Stomach (tissue), 9 donors: ENCODE measurements around the gene EXOC4. TPM values are rescaled to one million over a fixed set of nuclear protein-coding genes. Genes with fewer than 3 reads are reported as not detected.

Experiments
- DNase-seq, 2 donors: peaks; one replicate each; pipeline versions ENCODE4 v3.0.0 to v3.0.0-alpha.2; 2013 to 2019
- H3K27ac ChIP-seq, 5 donors: fragments of 200-600 bp in 4 of 5; sonication (generic) in 4 of 5; one replicate each; pipeline ENCODE4 v1.5.1; 2013 to 2019; ENCODE audit warnings: mild to moderate bottlenecking in 1 of 5, moderate library complexity in 1 of 5
- H3K27me3 ChIP-seq, 3 donors: fragments of 200-600 bp; sonication (generic); one replicate each; pipeline ENCODE4 v1.5.1; 2017 to 2019; ENCODE audit warnings: mixed run types in 1 of 3
- H3K36me3 ChIP-seq, 4 donors: fragments of 200-600 bp; sonication (generic); 1 replicate in 3 of 4; 2 replicates in 1 of 4; pipeline ENCODE4 v1.5.1; 2016 to 2019
- H3K4me1 ChIP-seq, 4 donors: fragments of 200-600 bp; sonication (generic); one replicate each; pipeline ENCODE4 v1.5.1; 2016 to 2019
- H3K4me3 ChIP-seq, 4 donors: fragments of 200-600 bp; sonication (generic) in 3 of 4; one replicate each; pipeline ENCODE4 v1.5.1; 2016 to 2019; ENCODE audit warnings: mild to moderate bottlenecking in 1 of 4
- H3K9me3 ChIP-seq, 4 donors: fragments of 200-600 bp; sonication (generic); one replicate each; pipeline ENCODE4 v1.5.1; 2016 to 2019
- EP300 ChIP-seq: sonication (generic); formaldehyde crosslinking; IDR thresholded peaks from one replicate; pipeline ENCODE4 v1.6.1; 2017; ENCODE audit warnings: antibody characterized with exemption
- POLR2A ChIP-seq, 4 donors: fragments of 450-650 bp; IDR thresholded peaks; one replicate each; pipeline ENCODE4 v1.6.1; 2016; ENCODE audit warnings: antibody characterized with exemption in 4 of 4, control low read depth in 2 of 4, mild to moderate bottlenecking in 1 of 4, moderate library complexity in 1 of 4
- POLR2AphosphoS5 ChIP-seq, 3 donors: sonication (generic); formaldehyde crosslinking; IDR thresholded peaks; one replicate each; pipeline ENCODE4 v1.6.1; 2016; ENCODE audit warnings: antibody characterized with exemption in 3 of 3
- WGBS, 5 donors: extraction: QIAGEN DNeasy Blood & Tissue Kit in 3 of 5; methylation state at CpG; one replicate each; pipeline versions ENCODE4 v1.1.5 to v1.1.7; 2013 to 2018; 5-methylcytosine and 5-hydroxymethylcytosine counted together
- intact Hi-C: fragments of 100-400 bp; cut with DNase I; formaldehyde crosslinking; loops from one replicate; pipeline ENCODE4 v1.15.1; 2023; ENCODE audit warnings: low total_unique reads
- polyA plus RNA-seq, 3 donors: library from polyadenylated mRNA; stranded (reverse); fragments of 200-250 nt; gene quantifications; one replicate each; pipeline ENCODE4 v1.2.3, GENCODE V29; 2013
- total RNA-seq, 5 donors: library from RNA; depleted of rRNA; stranded (reverse); fragments of >200 nt; gene quantifications; one replicate each; pipeline versions ENCODE4 v1.1.0 to v1.2.3, GENCODE V29; 2014 to 2016
- TF ChIP-seq, protein P1 (sequence below), 7 experiments: fragments of 450-650 bp in 4 of 7; fragments of 200-600 bp in 3 of 7; sonication (generic) in 3 of 7; IDR thresholded peaks; one replicate each; pipeline ENCODE4 v1.5.1; 2016 to 2019; ENCODE audit warnings: antibody characterized with exemption in 7 of 7, control low read depth in 2 of 7, mild to moderate bottlenecking in 1 of 7
- donor health status: healthy with polysubstance abuse.
- donor health status: Bipolar disorder and iron deficiency.
- donor health status: healthy.

Gene EXOC4
- total and polyA plus RNA-seq, 8 donors, result 14.1 to 339 (median 61.1) TPM

- peaks cover 0 to 6% (median 0%) of the 10 kb centered on the region in 4 donors for H3K4me1 ChIP-seq
- WGBS, 5 donors, result 89 to 95% (median 90%) methylated on average over 1 of the region's 1 CpG
These were observed 760.4 kb downstream of the EXOC4 start for GRCh38 chr7:134013249-134013648.

DNA sequence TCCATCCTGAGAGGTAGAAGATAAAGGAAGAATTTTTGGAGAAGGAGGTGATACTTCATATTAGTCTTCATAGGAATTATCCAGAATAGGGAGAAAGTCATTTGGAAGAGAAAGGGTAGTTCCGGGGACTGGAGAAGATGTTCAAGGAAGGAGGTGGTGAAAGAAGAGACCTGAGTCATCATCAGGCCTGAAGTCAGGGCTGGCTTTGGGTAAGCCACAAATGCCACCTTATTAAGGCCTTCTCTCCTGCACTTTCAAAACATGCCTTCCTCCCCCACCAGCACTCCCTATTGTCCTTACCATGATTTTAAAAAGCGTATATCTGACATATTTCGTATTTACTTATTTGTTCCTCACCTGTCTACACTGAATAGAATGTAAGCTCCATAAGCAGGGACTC lies 762.1 kb downstream of the EXOC4 start:
- no peaks in the 10 kb centered on the region for H3K9me3 ChIP-seq
- no peak for TF ChIP-seq EP300
- no peak for TF ChIP-seq POLR2AphosphoS5 (IDR thresholded peaks at IDR 0.05)
- TF ChIP-seq POLR2A (IDR thresholded peaks at IDR 0.05), result no peak
- TF ChIP-seq, protein P1, sequence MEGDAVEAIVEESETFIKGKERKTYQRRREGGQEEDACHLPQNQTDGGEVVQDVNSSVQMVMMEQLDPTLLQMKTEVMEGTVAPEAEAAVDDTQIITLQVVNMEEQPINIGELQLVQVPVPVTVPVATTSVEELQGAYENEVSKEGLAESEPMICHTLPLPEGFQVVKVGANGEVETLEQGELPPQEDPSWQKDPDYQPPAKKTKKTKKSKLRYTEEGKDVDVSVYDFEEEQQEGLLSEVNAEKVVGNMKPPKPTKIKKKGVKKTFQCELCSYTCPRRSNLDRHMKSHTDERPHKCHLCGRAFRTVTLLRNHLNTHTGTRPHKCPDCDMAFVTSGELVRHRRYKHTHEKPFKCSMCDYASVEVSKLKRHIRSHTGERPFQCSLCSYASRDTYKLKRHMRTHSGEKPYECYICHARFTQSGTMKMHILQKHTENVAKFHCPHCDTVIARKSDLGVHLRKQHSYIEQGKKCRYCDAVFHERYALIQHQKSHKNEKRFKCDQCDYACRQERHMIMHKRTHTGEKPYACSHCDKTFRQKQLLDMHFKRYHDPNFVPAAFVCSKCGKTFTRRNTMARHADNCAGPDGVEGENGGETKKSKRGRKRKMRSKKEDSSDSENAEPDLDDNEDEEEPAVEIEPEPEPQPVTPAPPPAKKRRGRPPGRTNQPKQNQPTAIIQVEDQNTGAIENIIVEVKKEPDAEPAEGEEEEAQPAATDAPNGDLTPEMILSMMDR (IDR thresholded peaks at IDR 0.05), result no peak
- H3K27ac ChIP-seq, result no peak overlapping the region
- no peak for DNase-seq
- H3K36me3 ChIP-seq, result peaks cover 0 to 6% (median under 1%) of the 10 kb centered on the region in 4 donors
- H3K4me1 ChIP-seq, result peaks cover 0 to 6% (median 0%) of the 10 kb centered on the region in 4 donors
- H3K27me3 ChIP-seq, result no peaks in the 10 kb centered on the region
- intact Hi-C loops, result no loop called here
- 90 to 95% (median 92%) methylated on average over 3 of the region's 3 CpGs for WGBS, 5 donors
- no peak overlapping the region for H3K4me3 ChIP-seq

More at GRCh38 chr7:134013249-134013648, 760.4 kb downstream of the EXOC4 start:
- Histone ChIP-seq H3K9me3 (no peaks in the 10 kb centered on the region), H3K27ac (no peak overlapping the region), H3K4me3 (no peak overlapping the region), H3K27me3 (no peaks in the 10 kb centered on the region), H3K36me3 (peaks cover 0 to 10% (median 5%) of the 10 kb centered on the region in 4 donors)
- intact Hi-C loops, result no loop called here
- TF ChIP-seq POLR2A (IDR thresholded peaks at IDR 0.05), result no peak
- no peak for TF ChIP-seq POLR2AphosphoS5 (IDR thresholded peaks at IDR 0.05)
- TF ChIP-seq EP300, result no peak
- TF ChIP-seq, protein P1 (IDR thresholded peaks at IDR 0.05), result no peak
- DNase-seq, result no peak

DNA sequence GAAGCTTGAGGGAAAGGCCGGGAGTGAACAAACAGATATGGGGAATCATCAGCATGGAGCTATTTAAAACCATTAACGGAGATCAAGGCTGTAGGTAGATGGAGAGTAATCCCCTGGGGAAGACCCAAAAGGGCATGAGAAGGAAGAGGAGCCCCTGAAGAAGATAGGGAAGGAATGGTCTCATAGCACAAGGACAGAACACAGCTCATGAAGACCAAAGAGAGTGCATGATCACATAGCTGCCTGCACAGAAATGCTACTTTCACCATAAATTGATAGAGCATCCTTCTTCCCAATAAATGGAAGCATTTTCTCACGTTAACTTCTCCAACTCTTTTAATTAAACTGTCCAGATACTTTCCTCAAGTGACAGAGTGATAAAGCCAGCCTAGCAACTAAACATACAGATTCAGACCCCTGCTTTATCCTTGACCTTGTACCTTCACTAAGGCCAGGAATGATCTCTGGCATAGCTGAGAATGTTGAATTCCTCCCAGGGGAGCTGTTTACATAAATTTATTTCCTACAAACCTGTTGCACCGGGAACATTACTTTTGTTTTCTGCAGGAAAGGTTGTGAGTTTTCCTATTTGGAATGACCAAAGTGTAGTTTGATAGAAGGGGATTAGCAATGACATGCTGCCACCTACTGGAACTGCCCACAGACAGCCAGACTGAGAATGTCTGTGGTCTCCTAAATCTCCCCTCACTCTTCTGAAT lies 763.5 kb downstream of the EXOC4 start:
- no peak overlapping the region for H3K27ac ChIP-seq
- H3K36me3 ChIP-seq, result no peaks in the 10 kb centered on the region
- TF ChIP-seq EP300 (no peak), POLR2AphosphoS5 (IDR thresholded peaks at IDR 0.05) (no peak), POLR2A (IDR thresholded peaks at IDR 0.05) (no peak)
- TF ChIP-seq, protein P1 (IDR thresholded peaks at IDR 0.05), result peak in 4 of 7 experiments; percentile 37 to 56 (median 42)
- no peak overlapping the region for H3K4me3 ChIP-seq
- peaks cover 0 to 13% (median 0%) of the 10 kb centered on the region in 4 donors for H3K4me1 ChIP-seq
- H3K9me3 ChIP-seq, result no peaks in the 10 kb centered on the region
- H3K27me3 ChIP-seq, result no peaks in the 10 kb centered on the region
- DNase-seq, result peak; percentile 30 to 81
- WGBS, 5 donors, result 48 to 63% (median 55%) methylated on average over 4 of the region's 4 CpGs
- intact Hi-C loops, result no loop called here

GRCh38 chr7:134016942-134017303 lies 764.0 kb downstream of the EXOC4 start:
- no peaks in the 10 kb centered on the region for H3K27me3 ChIP-seq
- no peaks in the 10 kb centered on the region for H3K36me3 ChIP-seq
- peaks cover 0 to 19% (median under 1%) of the 10 kb centered on the region in 4 donors for H3K4me1 ChIP-seq
- no peak overlapping the region for H3K4me3 ChIP-seq
- WGBS, 5 donors, result 73 to 88% (median 81%) methylated on average over 3 of the region's 3 CpGs
- no peak overlapping the region for H3K27ac ChIP-seq
- DNase-seq, result no peak
- intact Hi-C loops, result no loop called here
- TF ChIP-seq POLR2A (IDR thresholded peaks at IDR 0.05) (no peak), EP300 (no peak), POLR2AphosphoS5 (IDR thresholded peaks at IDR 0.05) (no peak)
- TF ChIP-seq, protein P1 (IDR thresholded peaks at IDR 0.05), result peak in 2 of 7 experiments; percentile 2 to 23
- no peaks in the 10 kb centered on the region for H3K9me3 ChIP-seq
